K562 (cell line): ENCODE data around the gene ACBD5. TPM values are rescaled to one million over a fixed set of nuclear protein-coding genes. Genes with fewer than 3 reads are reported as not detected.

ENCODE experiments used
- ARID1B ChIP-seq: fragments of 450-650 bp; IDR thresholded peaks from 2 replicates; pipeline ENCODE4 v1.6.1; 2016; ENCODE audit warnings: antibody characterized with exemption, mild to moderate bottlenecking, inconsistent platforms
- FOXA1 ChIP-seq: fragments of 450-650 bp; IDR thresholded peaks from 2 replicates; pipeline ENCODE4 v1.6.1; 2016; ENCODE audit warnings: mild to moderate bottlenecking, borderline replicate concordance
- FOXJ3 ChIP-seq: sonication (generic); formaldehyde crosslinking; IDR thresholded peaks from 2 replicates; pipeline ENCODE4 v1.4.0; 2020; ENCODE audit warnings: mild to moderate bottlenecking, missing genetic modification reagents
- KDM4B ChIP-seq, 2 experiments: fragments of 450-650 bp in 1 of 2; sonication (generic) in 1 of 2; IDR thresholded peaks; 2 replicates each; pipeline ENCODE4 v1.6.1; 2016 to 2017; ENCODE audit warnings: borderline replicate concordance in 2 of 2, antibody characterized with exemption in 1 of 2, low read depth in 1 of 2, mild to moderate bottlenecking in 1 of 2
- KLF1 ChIP-seq: fragments of 450-650 bp; IDR thresholded peaks from 2 replicates; pipeline ENCODE4 v1.6.1; 2016; ENCODE audit warnings: missing genetic modification characterization, missing compliant biosample characterization
- MCM3 ChIP-seq: fragments of 450-650 bp; IDR thresholded peaks from 2 replicates; pipeline ENCODE4 v1.6.1; 2016
- MTA1 ChIP-seq: fragments of 450-650 bp; IDR thresholded peaks from 2 replicates; pipeline ENCODE4 v1.6.1; 2017; ENCODE audit warnings: borderline replicate concordance
- NCOA2 ChIP-seq, 2 experiments: fragments of 450-650 bp; IDR thresholded peaks; 2 replicates each; pipeline ENCODE4 v1.6.1; 2018; ENCODE audit warnings: mild to moderate bottlenecking in 2 of 2, moderate library complexity in 1 of 2; ENCODE audit not compliant: partially characterized antibody in 2 of 2
- PHF21A ChIP-seq: fragments of 450-650 bp; IDR thresholded peaks from 2 replicates; pipeline ENCODE4 v1.6.1; 2017; ENCODE audit warnings: low read depth, borderline replicate concordance
- SIX5 ChIP-seq, 2 experiments: IDR thresholded peaks; 2 replicates each; pipeline ENCODE4 v1.6.1; 2011; ENCODE audit warnings: low read length in 2 of 2, borderline replicate concordance in 1 of 2, low read depth in 1 of 2, mild to moderate bottlenecking in 1 of 2, moderate library complexity in 1 of 2; ENCODE audit not compliant: insufficient read depth in 1 of 2
- STAG1 ChIP-seq: sonication (generic); formaldehyde crosslinking; IDR thresholded peaks from 2 replicates; pipeline ENCODE4 v1.5.0; 2020; ENCODE audit warnings: missing genetic modification reagents, borderline replicate concordance
- ZNF217 ChIP-seq: sonication (generic); formaldehyde crosslinking; IDR thresholded peaks from 2 replicates; pipeline ENCODE4 v1.8.0; 2022; ENCODE audit warnings: mild to moderate bottlenecking, missing genetic modification reagents
- ZNF696 ChIP-seq: fragments of 250-450 bp; sonication (Bioruptor Pico); conservative IDR thresholded peaks from 2 replicates; pipeline ENCODE4 v1.4.0; 2020; ENCODE audit warnings: mild to moderate bottlenecking, moderate library complexity
- ZNF707 ChIP-seq: fragments of 250-450 bp; sonication (Bioruptor Pico); conservative IDR thresholded peaks from 2 replicates; pipeline ENCODE4 v1.8.0; 2022; ENCODE audit warnings: inconsistent platforms, mild to moderate bottlenecking, moderate library complexity
- ZNF785 ChIP-seq: fragments of 250-450 bp; sonication (Bioruptor Pico); IDR thresholded peaks from 2 replicates; pipeline ENCODE4 v1.4.0; 2020; ENCODE audit warnings: mild to moderate bottlenecking
- polyA plus RNA-seq, 8 experiments: library from polyadenylated mRNA; depleted of rRNA in 4 of 8; stranded (reverse) in 5 of 8; unstranded in 3 of 8; fragments of >200 nt; fragmentation: Nextera tagmentation in 2 of 8; fragmentation: Illumina TruSeq in 1 of 8; extraction: Ambion mirVana in 2 of 8; extraction: Trizol in 1 of 8; gene quantifications; 2 replicates each; pipeline versions ENCODE4 v1.2.1 to v1.2.3, GENCODE V29; 2011 to 2014; ENCODE audit warnings: inconsistent platforms in 1 of 8, missing spikeins in 1 of 8
- total RNA-seq, 7 experiments: library from RNA; depleted of rRNA in 6 of 7; stranded (reverse); fragments of >200 nt in 6 of 7; fragmentation: Illumina TruSeq in 2 of 7; extraction: Trizol in 2 of 7; gene quantifications; 2 replicates each; pipeline versions ENCODE4 v1.2.1 to v1.2.3, GENCODE V29; 2011 to 2021; ENCODE audit warnings: low replicate concordance in 1 of 7
- TF ChIP-seq, protein P1 (sequence below), 2 experiments: fragments of 450-650 bp; IDR thresholded peaks; 2 replicates each; pipeline ENCODE4 v1.6.1; 2016; ENCODE audit warnings: mild to moderate bottlenecking in 2 of 2, borderline replicate concordance in 1 of 2, low read depth in 1 of 2, moderate library complexity in 1 of 2
- TF ChIP-seq, protein P2 (sequence below): IDR thresholded peaks from 2 replicates; pipeline ENCODE4 v1.6.1; 2011; ENCODE audit not compliant: insufficient read length; ENCODE audit errors: extremely low read depth
- TF ChIP-seq, protein P3 (sequence below): fragments of 450-650 bp; IDR thresholded peaks from one replicate; pipeline ENCODE4 v1.6.1; 2018; ENCODE audit warnings: mild to moderate bottlenecking, moderate library complexity; ENCODE audit not compliant: partially characterized antibody

ACBD5 gene
- total and polyA plus RNA-seq, 9 of the 15 experiments (the other 6 are each of a cell fraction or from before 2014, with no cell fraction given) = 1.5 to 10.3 (median 7.8) TPM

DNA sequence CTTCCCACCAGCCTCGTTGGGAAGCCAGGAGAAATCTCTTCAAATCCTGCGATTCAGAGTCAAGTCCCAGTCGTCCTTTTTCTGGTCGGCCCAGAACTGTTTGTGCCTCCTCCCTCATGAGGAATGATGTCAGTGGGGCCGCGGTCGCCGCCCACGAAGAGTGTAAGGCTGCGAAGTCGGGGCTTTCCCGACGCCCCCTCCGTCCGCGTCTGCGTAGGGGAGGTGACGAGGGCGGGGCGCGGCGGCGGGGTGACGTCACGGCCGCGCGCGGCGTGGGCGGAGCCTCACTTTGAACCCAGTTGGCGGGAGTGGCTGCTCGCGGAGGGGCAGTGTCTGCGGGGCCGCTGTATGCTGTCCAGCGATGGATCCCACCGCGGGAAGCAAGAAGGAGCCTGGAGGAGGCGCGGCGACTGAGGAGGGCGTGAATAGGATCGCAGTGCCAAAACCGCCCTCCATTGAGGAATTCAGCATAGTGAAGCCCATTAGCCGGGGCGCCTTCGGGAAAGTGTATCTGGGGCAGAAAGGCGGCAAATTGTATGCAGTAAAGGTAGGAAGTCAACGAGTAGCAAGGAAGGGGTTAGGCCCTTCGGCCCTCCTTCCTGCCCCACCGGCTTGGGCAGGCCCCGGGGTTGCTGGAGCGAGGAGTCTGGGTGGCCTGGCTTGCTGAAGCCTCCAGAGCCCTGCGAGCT, 85.4 kb downstream of the ACBD5 start, which contains the start of gene MASTL (continued):
- TF ChIP-seq, protein P1, sequence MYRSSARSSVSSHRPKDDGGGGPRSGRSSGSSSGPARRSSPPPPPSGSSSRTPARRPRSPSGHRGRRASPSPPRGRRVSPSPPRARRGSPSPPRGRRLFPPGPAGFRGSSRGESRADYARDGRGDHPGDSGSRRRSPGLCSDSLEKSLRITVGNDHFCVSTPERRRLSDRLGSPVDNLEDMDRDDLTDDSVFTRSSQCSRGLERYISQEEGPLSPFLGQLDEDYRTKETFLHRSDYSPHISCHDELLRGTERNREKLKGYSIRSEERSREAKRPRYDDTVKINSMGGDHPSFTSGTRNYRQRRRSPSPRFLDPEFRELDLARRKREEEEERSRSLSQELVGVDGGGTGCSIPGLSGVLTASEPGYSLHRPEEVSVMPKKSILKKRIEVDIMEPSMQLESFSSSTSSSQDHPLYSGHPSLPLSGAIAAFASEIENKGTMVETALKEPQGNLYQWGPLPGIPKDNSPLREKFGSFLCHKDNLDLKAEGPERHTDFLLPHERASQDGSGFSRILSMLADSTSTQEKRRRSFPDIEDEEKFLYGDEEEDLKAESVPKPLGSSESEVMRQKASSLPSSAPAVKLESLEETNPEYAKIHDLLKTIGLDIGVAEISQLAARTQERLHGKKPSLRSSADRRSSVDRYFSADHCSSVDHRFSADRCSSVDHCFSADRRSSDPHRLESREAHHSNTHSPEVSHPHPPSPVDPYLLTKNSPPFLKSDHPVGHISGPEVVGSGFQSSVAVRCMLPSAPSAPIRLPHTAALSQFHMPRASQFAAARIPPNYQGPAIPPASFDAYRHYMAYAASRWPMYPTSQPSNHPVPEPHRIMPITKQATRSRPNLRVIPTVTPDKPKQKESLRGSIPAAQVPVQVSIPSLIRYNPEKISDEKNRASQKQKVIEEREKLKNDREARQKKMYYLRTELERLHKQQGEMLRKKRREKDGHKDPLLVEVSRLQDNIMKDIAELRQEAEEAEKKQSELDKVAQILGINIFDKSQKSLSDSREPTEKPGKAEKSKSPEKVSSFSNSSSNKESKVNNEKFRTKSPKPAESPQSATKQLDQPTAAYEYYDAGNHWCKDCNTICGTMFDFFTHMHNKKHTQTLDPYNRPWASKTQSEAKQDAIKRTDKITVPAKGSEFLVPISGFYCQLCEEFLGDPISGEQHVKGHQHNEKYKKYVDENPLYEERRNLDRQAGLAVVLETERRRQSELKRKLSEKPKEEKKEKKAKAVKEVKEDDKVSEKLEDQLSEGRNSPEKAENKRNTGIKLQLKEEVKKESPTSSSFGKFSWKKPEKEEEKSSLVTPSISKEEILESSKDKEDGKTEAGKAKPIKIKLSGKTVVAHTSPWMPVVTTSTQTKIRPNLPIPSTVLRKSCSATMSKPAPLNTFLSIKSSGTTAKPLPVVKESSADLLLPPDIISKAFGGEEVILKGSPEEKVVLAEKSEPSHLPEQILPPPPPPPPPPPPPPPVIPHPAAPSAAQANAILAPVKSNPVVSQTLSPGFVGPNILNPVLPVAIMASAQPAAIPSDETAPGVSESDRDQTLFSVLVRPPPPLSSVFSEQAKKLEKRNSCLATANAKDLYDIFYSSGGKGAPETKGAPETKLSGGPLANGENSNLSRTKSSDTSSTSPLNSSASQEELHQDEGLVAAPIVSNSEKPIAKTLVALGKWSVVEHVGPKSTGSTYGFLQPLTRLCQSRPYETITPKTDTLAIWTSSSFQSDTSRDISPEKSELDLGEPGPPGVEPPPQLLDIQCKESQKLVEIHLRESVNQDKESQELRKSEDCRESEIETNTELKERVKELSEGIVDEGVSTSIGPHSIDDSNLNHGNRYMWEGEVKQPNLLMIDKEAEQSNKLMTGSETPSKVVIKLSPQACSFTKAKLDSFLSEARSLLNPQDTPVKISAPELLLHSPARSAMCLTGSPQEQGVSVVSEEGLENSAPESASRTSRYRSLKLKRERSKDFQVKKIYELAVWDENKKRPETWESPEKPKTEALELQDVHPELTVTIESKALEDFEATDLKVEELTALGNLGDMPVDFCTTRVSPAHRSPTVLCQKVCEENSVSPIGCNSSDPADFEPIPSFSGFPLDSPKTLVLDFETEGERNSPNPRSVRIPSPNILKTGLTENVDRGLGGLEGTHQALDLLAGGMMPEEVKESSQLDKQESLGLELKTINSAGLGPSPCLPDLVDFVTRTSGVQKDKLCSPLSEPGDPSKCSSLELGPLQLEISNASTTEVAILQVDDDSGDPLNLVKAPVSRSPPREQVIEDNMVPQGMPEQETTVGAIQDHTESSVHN (IDR thresholded peaks at IDR 0.05; ENCODE audit: borderline replicate concordance in 1 of 2, low read depth in 1 of 2) = no peak
- no peak for TF ChIP-seq ZNF696 (CRISPR knock-in tag)
- no peak for TF ChIP-seq MCM3
- TF ChIP-seq FOXA1 = no peak
- no peak for TF ChIP-seq ZNF785
- TF ChIP-seq, protein P2, sequence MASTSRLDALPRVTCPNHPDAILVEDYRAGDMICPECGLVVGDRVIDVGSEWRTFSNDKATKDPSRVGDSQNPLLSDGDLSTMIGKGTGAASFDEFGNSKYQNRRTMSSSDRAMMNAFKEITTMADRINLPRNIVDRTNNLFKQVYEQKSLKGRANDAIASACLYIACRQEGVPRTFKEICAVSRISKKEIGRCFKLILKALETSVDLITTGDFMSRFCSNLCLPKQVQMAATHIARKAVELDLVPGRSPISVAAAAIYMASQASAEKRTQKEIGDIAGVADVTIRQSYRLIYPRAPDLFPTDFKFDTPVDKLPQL = no peak
- TF ChIP-seq ARID1B = no peak
- TF ChIP-seq KDM4B (IDR thresholded peaks at IDR 0.05; ENCODE audit: borderline replicate concordance in 2 of 2, low read depth in 1 of 2) = peak in 1 of 2 experiments; percentile 87; a peak in 1 of 4 replicates
- no peak for TF ChIP-seq NCOA2 (IDR thresholded peaks at IDR 0.05; ENCODE audit: partially characterized antibody in 2 of 2)
- no peak for TF ChIP-seq PHF21A
- peak; percentile 32; the same call in 1 of the 2 replicates for TF ChIP-seq KLF1 (tag)
- no peak for TF ChIP-seq ZNF707 (CRISPR knock-in tag)
- no peak for TF ChIP-seq STAG1 (CRISPR knock-in tag)
- no peak for TF ChIP-seq ZNF217
- TF ChIP-seq, protein P3, sequence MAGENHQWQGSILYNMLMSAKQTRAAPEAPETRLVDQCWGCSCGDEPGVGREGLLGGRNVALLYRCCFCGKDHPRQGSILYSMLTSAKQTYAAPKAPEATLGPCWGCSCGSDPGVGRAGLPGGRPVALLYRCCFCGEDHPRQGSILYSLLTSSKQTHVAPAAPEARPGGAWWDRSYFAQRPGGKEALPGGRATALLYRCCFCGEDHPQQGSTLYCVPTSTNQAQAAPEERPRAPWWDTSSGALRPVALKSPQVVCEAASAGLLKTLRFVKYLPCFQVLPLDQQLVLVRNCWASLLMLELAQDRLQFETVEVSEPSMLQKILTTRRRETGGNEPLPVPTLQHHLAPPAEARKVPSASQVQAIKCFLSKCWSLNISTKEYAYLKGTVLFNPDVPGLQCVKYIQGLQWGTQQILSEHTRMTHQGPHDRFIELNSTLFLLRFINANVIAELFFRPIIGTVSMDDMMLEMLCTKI = no peak
- no peak for TF ChIP-seq FOXJ3
- TF ChIP-seq MTA1 = no peak
- no peak for TF ChIP-seq SIX5 (IDR thresholded peaks at IDR 0.05; ENCODE audit: borderline replicate concordance in 1 of 2, insufficient read depth in 1 of 2, low read depth in 1 of 2, low read length in 2 of 2)
